Stimulated activated CD8-positive, alpha-beta memory T cell treated with anti-CD3 and anti-CD28 coated beads, Interleukin-15, amount 100 ng/mL, for 48 hours (primary cell): Measurements from ENCODE around the gene FGF7.
A peak's percentile ranks its signal among the peaks of the same experiment; 100 is the strongest.
"Not testable (repeated sequence)": the region's sequence is repeated elsewhere in the genome, so short reads cannot be mapped to it uniquely, and the experiment has no call there.

Experiments
- DNase-seq, 2 donors: peaks; one replicate each; pipeline ENCODE4 v3.0.0-alpha.2; 2020; ENCODE audit warnings: low read depth in 2 of 2

FGF7 gene

DNA sequence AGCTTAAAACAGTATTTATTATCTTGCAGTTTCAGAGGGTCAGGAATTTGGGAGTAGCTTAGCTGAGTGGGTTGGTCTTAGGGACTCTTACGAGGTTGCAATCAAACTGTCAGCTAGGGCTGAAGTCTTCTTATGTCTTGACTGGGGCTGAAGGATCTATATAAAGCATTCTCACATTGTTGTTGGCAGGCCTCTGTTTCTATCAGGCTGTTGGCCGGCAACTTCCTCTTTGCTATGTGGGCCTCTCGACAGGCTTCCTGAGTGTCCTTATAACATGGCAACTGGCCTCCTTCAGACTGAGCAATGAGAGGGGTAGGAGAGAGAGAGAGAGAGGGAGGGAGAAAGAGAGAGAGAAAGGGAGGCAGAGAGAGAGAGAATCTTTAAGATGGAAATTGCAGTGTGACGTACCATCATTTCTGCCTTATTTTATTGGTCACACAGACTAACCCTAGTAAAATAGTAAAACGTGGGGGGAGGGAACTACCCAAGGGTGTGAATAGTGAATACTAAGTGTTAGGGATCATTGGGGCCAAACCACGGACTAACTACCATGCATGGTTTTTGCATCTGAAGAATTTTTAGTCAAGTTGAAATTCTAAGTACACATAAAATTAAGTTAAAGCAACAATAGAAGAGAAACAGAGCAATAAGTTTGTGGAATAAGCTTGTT, 16.1 kb downstream of the FGF7 start:
- no peak for DNase-seq

DNA sequence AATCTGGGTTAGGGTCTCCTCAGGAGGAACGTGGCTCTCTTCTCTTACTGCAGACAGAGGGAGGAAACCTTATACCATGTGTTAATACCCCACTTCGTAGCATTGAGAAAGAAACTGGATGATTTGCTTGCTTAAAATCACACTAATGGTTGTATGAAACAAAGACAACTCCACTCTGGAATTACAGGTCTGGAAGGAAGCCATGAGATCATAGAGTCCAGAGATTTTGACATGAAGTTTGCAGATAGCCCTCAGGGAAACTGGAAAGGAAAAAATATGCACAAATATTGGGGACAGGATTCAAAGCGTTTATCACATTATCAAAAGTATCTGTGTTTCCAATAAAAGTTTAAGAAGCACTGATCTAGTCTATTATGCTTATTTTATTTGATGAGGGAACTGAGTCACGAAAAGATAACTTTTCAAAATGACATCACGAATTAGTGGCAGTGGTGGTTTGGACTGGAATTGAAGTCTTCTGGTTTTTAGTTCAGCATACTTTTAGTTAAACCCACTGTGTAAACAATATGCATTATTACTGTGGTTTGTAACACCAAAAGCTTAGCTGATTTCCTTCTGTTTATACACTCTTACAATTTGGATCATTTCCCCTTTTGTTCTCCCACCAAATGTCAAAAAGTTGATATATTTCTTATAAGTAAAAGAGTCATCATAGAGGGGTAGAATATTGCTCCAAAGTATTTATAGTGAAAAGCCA, 16.8 kb downstream of the FGF7 start:
- DNase-seq: no peak

DNA sequence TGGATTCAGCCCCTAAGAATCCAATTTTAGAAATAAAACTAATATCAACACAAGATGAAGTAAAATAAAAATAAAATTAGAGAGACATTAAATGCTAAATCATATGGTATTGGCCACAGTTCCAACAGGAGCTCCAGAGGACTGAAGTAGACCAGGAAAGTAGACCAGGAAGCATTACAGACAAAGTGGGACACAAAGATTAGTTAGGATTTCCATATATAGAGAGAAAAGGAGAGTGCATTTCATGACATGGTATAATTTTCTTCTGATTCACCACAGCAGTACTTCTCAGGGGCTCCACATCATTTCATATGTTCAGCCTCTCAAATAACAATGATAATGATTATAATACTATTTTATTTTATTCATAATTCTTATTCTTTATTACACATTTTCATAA, 18.3 kb downstream of the FGF7 start:
- DNase-seq: no peak

DNA sequence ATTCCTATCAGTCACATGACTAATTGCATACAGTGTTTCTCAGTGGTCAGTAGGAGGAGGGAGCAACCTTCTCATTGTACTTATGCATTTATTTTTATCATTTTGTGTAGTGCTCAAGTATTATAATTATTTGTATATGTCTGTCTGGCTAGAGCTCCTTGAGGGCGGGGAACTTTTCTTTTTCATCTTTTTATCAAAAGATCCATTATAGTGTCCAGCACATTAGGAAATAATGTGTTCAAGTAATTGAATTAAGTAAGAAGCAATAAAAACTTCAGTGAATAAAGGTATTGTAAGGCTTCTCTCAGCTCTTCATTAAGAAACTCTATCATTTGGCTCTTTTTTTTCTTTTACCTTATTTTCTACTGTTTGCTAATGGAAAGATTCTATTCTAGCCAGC, 18.8 kb downstream of the FGF7 start:
- DNase-seq: no peak

DNA sequence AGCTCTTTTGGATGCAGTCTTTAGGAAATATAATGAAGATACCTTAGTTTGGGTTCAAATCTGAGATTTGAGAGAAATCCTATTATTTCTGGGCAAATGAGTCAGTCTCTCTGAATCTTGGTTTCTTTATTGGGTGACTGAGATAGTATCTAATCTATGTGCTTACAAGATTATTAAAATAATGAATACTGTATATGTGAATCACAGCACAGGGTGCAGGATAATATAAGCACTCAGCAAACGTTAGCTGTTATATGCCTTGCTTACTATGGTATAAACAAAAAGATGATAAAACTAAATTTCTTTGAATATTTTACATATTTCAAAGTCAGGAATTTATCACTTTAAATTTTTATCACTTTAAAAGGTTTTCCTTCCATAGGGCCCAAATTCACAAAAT, 29.6 kb downstream of the FGF7 start:
- DNase-seq: no peak

DNA sequence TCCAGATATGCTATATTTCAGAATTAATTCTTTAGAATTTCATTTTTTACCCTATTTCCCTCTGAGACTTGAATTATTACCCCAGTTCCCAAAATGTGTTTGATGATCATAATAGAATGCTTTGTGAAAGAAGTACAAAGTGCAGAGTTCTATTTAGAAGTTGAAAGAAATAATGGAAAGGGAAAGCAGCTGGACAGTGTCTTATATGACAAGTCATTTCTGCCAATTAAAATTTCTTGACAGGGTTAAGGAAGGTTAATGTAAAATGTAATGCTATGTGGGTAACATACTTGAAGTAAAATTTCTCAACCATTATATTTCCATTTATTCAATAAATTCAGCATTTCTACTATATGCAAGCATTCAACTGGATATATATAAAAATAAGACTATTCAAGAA, 33.1 kb downstream of the FGF7 start:
- DNase-seq: no peak

DNA sequence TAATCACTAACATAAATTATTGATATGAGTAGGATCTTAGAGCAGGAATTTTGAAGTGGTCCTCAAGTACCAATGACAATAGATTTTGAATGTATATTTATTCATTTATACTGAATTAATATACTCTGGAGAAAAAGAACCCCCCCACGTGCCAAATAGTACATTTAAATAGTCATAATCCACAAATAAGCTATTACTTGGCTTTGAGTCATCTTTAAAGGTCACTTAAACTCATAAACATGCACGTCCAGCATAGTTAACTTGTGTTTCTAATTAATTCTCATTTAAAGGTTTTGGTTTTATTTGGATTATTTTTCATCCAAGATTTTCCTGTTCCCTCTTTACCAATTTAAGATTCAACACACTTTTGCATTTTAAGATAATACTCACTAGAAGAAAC, 35.1 kb downstream of the FGF7 start:
- no peak for DNase-seq

DNA sequence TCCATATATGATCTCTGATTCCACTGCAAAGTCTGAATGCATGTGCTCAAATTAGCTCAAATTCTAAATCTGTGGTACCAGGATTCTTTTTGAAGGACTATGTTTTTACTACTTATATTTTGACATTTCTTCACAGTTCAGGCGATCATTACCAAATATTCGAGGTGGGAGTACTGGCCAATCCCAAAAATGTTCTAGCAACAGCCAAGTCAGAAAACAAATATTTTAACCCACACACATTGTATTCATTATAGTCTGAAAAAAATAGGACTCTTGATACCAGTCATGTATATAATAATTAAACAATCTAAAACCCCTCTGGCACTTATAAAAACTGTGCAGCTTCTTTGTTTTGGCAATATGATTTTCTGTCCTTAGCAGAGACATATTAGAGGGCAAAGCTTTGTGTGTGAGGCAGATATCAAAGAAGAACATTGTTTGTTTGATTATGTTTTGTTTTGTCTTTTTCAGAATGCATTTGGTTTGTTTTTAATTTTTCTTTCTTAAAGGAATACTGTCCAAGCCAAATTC, 37.4 kb downstream of the FGF7 start:
- DNase-seq: no peak

DNA sequence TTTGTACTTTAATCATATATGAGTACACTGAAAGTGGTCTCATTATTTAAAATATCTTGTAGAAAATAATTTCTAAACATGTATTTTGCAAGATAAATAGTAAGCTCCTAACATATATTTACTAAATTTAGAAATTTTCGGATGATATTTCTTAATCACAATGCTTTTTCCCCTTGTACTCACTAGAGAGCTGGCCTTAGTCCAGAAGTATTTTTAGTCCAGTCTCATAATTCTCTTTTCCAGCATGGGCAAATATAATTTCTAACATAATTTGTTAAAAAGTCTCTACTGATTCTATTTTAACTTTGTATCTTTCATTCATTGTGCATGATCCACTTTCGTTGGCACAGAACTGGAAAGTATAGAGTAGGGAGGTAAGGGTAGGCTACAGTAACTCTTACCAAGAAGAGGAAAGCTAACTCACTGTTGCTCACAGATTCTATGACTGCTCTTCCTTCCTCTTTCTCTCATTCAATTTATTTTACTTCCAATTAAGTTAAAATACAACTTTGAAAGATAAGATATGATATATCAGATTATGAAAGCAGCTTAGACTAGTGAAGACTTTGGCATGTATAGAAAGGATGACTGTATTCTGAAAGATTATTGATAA, 39.3 kb downstream of the FGF7 start:
- DNase-seq: no peak

DNA sequence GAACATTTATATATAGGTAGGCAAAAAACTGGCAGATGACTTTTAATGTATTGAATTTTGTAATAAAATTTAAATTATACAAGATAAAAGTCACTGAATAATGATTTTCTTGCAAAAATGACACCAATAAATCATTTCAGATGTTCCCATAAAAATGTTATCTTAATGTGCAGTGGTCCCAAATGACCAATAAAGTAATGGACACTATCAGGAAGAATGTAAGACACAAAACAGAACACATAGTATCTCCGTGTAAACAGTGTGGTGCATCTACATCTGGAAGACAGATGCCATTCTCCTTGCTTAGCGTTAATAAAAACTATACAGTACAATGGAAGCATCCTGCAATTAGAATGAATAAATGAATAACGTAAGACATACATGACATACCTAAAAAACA, 41.5 kb downstream of the FGF7 start:
- no peak for DNase-seq

DNA sequence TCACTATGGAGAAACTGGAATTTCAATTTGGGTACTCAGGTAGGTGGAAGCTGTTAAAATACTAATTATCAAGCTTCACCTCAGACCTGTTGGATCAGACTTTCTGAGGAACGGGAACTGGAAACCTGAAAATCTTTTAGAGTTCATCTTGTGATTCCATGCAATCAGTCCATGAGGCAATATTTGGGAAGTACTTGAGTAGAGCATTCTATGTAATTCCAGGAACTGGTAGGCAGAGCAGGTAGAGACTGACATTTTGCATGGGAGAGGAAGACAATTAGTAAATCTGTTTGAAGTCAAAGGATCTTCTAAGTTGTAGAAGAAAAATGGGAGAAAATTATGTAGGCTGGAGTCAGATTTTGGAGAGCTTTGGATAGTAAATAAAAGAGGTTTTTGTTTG, 43.1 kb downstream of the FGF7 start:
- no peak for DNase-seq

DNA sequence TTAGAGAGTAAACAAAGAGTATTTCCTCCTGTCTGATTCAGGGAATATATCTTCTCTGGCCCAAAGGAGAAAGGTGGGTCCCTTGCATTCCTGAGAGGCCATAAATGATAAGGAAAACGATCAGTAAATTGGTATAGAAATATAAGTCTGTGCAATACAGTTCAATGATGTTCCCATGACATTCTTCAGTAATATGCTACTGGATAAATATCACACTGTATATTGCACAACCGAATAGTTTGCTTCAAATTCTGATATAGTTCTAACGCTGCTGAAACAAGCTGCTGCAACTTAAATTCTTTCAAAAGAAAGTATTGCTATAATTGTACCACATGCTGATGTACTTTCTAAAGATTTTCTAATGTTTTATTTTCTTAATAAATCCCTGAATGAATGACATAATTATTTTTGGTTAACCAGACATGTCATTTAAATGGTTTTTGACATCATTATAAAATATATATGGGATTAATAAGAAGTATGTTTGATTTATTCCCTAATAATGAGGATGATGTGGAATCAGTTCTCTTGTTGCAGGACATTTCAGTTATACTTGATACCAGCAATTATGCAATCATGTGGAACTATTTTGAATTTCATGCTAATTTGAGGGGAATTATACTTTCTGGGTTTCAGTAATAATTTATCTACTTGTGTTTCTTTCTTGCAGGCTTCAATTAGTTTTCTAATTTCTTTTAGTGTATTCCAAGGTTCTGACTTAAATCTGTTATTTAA, 44.9 kb downstream of the FGF7 start:
- no peak for DNase-seq

DNA sequence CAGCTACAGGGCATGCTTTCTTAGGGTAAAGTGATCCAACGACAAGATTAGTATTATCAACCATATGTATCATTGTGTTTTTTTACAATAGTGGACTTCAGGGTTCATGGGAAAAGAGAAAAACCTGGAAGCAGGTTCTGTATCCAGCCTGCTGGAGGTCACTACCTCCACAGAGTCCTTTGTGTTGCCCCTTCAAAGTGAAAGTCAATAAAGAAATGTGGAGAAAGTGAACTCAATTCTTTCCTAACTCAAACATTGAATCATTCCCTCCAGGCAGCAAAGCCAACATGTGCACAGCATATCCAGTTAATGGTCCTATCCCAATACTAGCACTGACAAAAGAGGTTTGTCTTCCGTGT, 45.4 kb downstream of the FGF7 start:
- no peak for DNase-seq

DNA sequence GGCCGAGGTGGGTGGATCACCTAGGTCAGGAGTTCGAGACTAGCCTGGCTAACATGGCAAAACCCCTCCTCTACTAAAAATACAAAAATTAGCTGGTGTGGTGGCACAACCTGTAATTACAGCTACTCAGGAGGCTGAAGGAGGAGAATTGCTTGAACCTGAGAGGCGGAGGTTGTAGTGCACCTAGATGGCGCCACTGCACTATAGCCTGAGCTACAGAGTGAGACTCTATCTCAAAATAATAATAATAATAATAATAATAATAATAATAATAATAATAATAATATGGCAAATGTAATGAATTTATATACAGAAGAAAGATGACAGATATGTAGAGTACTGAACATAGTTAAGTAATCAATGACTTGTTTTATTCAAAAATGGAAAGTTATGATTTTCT, 48.2 kb downstream of the FGF7 start:
- peak in 1 of 2 donors; percentile 10 for DNase-seq

DNA sequence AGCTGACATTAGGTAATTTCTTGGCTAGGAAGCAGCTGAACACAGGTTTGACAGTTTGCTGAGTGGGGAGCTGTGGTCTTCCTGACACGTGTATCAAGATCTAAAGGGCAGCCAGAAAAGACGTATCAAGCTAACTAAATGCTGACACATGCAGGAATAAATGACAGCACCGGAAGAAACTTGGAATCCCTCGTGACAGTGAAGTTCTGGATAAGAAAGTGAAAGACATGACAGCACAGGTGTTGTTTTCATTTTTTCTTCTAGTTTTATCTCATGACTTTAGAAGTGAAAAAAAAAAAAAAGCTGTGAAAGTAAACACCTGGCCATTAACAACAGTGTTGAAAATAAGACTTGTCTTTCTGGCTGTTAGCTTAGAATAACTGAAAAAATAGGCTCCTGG, 48.7 kb downstream of the FGF7 start:
- DNase-seq: no peak

DNA sequence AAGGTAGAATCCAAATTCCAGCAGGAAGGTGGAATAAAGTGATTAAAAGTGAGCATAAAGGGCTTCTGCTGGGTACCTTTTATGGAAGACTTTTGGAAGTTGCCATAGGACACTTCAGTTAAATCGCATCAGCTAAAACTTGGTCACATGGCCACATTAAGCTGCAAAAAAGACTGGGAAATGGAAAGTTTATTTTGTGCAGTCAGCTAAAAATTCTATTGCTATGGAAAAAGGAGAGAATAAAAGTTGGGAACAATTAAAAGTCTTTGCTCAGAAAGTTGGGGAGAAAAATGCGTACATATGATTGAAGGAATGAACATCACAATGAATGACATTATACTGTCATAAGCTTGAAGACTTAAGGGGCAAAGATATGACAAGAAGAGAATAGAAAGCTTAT, 49.3 kb downstream of the FGF7 start:
- no peak for DNase-seq

DNA sequence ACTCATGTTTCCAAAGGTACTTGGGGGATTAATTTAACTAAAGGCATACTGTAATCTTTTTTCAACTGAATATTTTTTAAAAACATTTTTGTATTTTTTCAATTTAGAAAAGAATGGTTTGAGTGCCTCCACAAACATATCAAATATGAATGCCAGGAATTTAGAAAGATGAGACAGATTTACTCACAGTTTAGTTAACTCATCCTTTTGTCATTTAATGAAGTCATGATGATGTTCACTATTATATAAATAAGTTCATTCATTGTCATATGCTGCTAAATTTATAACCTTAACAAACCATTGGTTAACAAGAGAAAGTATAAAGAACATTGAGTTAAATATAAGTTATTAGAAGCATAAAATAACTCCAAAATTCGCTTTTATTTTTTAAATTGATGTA, 50.0 kb downstream of the FGF7 start:
- DNase-seq: no peak

DNA sequence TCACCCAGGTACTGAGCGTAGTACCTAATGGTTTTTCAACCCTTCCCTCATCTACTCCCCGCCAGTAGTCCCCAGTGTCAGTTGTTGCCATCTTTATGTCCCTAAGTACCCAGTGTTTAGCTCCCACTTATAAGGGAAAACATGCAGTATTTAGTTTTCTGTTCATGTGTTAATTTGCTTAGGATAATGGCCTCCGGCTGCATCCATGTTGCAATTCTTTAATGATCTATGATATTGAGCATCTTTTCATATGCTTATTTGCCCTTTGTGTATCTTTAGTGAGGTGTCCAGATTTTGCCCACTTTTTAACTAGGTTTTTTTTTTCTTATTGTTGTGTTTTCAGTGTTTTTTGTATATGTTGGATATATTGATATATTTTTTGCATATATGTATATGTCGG, 55.0 kb downstream of the FGF7 start:
- not testable (repeated sequence) for DNase-seq

DNA sequence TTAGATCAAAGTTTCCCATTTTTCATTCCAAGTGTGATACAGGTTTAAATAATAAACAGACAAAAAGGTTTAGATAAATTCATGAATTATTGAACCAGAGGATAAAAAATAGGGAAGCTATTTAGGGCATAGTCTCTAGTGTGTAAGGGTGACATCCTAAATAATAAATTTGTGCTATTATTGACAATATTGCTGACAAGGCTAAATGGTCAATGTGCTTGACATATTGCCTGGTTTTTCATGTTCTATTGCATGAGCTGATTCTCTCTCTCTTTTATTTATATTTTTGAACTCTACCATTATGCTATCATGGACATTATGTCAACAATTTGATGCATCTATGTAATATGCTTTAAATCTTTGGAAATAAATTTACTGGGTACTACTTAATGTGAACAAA, 55.9 kb downstream of the FGF7 start:
- DNase-seq: not testable (repeated sequence)

DNA sequence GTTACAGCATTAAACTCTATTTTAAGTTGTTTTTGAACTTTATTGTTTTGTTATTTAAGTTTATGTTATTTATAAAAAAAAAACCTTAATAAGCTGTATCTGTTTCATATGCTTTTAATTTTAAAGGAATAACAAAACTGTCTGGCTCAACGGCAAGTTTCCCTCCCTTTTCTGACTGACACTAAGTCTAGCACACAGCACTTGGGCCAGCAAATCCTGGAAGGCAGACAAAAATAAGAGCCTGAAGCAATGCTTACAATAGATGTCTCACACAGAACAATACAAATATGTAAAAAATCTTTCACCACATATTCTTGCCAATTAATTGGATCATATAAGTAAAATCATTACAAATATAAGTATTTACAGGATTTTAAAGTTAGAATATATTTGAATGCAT, 62.4 kb downstream of the FGF7 start:
- not testable (repeated sequence) for DNase-seq

DNA sequence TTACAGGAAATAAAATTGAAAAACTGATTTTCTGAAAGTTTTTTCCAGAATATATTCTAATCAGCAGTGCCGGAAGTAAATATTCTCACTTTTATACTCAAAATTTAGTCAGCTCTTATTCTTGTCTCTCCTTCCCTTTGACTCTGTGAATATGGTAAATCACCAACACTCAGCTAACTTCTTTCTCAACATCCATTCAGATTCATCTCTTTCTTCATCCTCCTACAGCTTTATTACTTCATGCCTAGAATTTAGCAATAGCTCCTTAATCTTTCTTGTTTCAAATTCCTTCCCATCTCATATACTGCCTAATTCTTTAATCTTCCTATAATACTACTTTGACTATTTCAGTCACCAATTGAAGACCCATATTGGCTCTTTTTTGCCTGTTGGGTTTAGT, 67.9 kb downstream of the FGF7 start:
- DNase-seq: no peak

DNA sequence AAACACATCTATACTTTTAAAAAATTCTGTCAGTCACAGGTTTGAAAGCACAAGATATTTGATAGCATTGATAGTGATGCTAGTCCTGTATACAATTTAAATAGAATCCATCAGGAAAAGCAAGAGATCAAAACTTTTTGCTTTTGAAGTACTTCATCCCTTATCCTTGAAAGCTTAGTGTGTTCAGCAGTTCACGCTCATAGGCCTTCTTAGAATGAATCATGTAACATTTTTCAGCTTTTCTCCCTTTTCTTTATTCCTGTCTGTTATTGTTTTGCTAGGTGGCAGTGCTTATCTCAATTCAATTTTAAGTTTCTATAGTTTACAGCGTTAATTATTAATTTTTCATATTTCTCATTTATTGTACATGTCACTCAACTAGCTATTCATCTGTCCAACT, 69.1 kb downstream of the FGF7 start:
- no peak for DNase-seq

DNA sequence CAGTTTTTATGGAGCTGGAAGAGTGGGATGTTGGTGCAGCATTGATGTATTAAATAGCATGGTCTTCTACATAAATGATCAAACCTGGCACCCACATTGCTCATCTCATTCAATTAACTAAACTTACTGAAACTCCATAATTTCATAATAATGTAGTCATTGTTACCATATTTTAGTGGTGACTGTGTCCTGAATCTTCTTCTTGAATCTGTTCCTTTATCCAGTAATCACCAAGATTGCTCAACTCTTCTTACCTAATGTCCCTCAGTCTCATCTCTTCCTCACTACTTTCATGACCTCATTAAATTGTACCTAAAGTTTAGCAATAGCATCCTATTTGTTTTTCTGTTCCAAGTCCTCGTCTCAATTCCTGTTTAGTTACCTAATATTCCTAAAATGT, 69.8 kb downstream of the FGF7 start:
- no peak for DNase-seq
